ENCODE measurements around the gene MRPS12. TPM values are rescaled to one million over a fixed set of nuclear protein-coding genes. Genes with fewer than 3 reads are reported as not detected.

The MRPS12 gene
- total RNA-seq, 1 experiment from 2014 or later: 82.5 TPM

DNA sequence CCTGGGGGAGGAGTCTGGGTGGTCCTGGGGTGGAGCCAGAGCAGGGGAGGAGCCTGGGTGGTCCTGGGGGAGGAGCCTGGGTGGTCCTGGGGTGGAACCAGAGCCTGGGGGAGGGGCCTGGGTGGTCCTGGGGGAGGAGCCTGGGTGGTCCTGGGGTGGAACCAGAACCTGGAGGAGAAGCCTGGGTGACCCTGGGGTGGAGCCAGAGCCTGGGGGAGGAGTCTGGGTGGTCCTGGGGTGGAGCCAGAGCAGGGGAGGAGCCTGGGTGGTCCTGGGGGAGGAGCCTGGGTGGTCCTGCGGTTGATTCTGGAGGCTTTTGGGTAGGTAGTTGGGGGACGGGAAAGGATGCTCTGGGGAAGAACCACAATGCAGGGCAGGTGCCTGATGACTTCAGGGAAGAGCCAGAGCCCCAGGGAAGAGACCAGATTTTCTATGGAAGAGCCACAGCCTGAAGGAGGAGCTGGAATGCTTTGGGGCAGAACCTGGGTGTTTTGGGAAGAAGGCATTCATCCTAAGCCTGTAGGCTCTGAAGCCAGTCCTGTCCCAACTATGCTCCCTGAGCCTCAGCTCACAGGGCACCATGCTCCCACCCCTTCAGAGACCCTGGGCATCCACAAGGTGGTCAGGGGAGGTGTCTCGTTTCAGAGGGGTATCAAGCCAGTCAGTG is 15.0 kb downstream of the MRPS12 start:
- no peak for DNase-seq
- Histone ChIP-seq H3K27me3 (replicated peaks; ENCODE audit: control insufficient read depth, insufficient read depth, low read length) (no peaks in the 10 kb centered on the region), H3K9me3 (no peaks in the 10 kb centered on the region), H3K36me3 (ENCODE audit: control insufficient read depth, insufficient read depth, low read length) (peaks cover 5% of the 10 kb centered on the region), H3K4me1 (no peaks in the 10 kb centered on the region), H3K4me3 (ENCODE audit: low read depth, low read length) (no peak overlapping the region)
- POLR2A ChIA-PET: interaction anchor here (1.4 kb wide), 1 partner anchor 15 kb away, joined by 4 read pairs; the partner anchor contains the start of gene MRPS12
- Mint-ChIP-seq H3K27ac (ENCODE audit: unreplicated experiment) (no peak overlapping the region), H3K27me3 (ENCODE audit: insufficient read depth, unreplicated experiment) (no peaks in the 10 kb centered on the region), H3K4me1 (ENCODE audit: low read depth, unreplicated experiment) (no peaks in the 10 kb centered on the region), H3K4me3 (ENCODE audit: unreplicated experiment) (no peak overlapping the region), H3K9me3 (ENCODE audit: unreplicated experiment) (no peaks in the 10 kb centered on the region), H3K36me3 (ENCODE audit: insufficient read depth, unreplicated experiment) (peaks cover 44% of the 10 kb centered on the region)
- TF ChIP-seq, protein P1, sequence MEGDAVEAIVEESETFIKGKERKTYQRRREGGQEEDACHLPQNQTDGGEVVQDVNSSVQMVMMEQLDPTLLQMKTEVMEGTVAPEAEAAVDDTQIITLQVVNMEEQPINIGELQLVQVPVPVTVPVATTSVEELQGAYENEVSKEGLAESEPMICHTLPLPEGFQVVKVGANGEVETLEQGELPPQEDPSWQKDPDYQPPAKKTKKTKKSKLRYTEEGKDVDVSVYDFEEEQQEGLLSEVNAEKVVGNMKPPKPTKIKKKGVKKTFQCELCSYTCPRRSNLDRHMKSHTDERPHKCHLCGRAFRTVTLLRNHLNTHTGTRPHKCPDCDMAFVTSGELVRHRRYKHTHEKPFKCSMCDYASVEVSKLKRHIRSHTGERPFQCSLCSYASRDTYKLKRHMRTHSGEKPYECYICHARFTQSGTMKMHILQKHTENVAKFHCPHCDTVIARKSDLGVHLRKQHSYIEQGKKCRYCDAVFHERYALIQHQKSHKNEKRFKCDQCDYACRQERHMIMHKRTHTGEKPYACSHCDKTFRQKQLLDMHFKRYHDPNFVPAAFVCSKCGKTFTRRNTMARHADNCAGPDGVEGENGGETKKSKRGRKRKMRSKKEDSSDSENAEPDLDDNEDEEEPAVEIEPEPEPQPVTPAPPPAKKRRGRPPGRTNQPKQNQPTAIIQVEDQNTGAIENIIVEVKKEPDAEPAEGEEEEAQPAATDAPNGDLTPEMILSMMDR (IDR thresholded peaks at IDR 0.05; ENCODE audit: insufficient read depth in 1 of 2, low read depth in 1 of 2, low read length in 1 of 2, severe bottlenecking in 1 of 2, unreplicated experiment in 1 of 2): no peak
- intact Hi-C loops (cut with micrococcal nuclease; ENCODE audit: unreplicated experiment): no loop called here
- CTCF ChIA-PET: no interaction called here
- no TSS peak for BruUV-seq (replicated peaks)

DNA sequence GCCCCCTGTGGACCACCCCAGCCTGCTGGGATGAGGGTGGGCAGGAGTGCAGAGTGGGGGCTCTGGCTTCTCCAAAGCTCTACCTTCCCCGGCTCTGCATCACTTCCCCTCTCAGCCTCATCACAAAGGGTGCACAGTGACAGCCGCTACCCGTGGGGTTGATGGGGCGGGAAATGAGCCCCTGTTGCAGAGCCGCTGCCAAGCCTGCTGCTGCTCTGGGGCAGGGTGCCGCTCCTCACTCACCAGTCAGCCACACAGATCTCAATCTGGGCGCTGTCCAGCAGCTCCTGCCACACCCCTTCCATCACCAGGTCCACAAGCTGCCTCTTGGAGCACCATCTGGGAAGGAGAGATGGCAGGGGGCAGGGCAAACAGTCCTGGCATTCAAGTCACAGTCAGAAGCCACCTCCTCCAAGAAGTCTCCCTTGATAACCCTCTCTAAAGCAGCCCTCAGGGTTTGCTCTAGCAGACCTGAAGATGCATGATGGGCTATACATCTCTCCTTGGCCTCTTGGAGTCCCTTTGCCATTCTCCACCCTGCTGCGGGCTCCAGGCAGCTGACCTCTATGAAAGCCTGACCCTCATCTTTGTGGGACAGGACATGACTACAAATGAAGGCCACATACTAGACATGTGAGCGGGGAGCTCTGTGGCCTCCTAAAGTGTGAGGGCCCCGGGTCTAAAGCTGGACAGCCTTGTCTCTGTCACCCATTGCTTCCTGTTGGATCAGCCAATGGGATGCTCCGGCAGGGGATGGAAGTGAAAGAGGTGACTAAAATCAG is 15.7 kb downstream of the MRPS12 start:
- Histone ChIP-seq H3K36me3 (ENCODE audit: control insufficient read depth, insufficient read depth, low read length) (peaks cover 5% of the 10 kb centered on the region), H3K4me1 (no peaks in the 10 kb centered on the region), H3K27me3 (replicated peaks; ENCODE audit: control insufficient read depth, insufficient read depth, low read length) (no peaks in the 10 kb centered on the region), H3K9me3 (no peaks in the 10 kb centered on the region), H3K4me3 (ENCODE audit: low read depth, low read length) (no peak overlapping the region)
- POLR2A ChIA-PET: interaction anchor here (1.4 kb wide), 1 partner anchor 15 kb away, joined by 4 read pairs; the partner anchor contains the start of gene MRPS12
- DNase-seq: no peak
- BruUV-seq (replicated peaks): no TSS peak
- no peak overlapping the region for H3K4me3 Mint-ChIP-seq (ENCODE audit: unreplicated experiment)
- TF ChIP-seq, protein P1 (IDR thresholded peaks at IDR 0.05; ENCODE audit: insufficient read depth in 1 of 2, low read depth in 1 of 2, low read length in 1 of 2, severe bottlenecking in 1 of 2, unreplicated experiment in 1 of 2): no peak
- H3K9me3 Mint-ChIP-seq (ENCODE audit: unreplicated experiment): no peaks in the 10 kb centered on the region
- H3K27ac Mint-ChIP-seq (ENCODE audit: unreplicated experiment): peak overlapping the region; percentile 30
- H3K36me3 Mint-ChIP-seq (ENCODE audit: insufficient read depth, unreplicated experiment): peaks cover 47% of the 10 kb centered on the region
- H3K4me1 Mint-ChIP-seq (ENCODE audit: low read depth, unreplicated experiment): no peaks in the 10 kb centered on the region
- intact Hi-C loops (cut with micrococcal nuclease; ENCODE audit: unreplicated experiment): no loop called here
- CTCF ChIA-PET: no interaction called here
- no peaks in the 10 kb centered on the region for H3K27me3 Mint-ChIP-seq (ENCODE audit: insufficient read depth, unreplicated experiment)

DNA sequence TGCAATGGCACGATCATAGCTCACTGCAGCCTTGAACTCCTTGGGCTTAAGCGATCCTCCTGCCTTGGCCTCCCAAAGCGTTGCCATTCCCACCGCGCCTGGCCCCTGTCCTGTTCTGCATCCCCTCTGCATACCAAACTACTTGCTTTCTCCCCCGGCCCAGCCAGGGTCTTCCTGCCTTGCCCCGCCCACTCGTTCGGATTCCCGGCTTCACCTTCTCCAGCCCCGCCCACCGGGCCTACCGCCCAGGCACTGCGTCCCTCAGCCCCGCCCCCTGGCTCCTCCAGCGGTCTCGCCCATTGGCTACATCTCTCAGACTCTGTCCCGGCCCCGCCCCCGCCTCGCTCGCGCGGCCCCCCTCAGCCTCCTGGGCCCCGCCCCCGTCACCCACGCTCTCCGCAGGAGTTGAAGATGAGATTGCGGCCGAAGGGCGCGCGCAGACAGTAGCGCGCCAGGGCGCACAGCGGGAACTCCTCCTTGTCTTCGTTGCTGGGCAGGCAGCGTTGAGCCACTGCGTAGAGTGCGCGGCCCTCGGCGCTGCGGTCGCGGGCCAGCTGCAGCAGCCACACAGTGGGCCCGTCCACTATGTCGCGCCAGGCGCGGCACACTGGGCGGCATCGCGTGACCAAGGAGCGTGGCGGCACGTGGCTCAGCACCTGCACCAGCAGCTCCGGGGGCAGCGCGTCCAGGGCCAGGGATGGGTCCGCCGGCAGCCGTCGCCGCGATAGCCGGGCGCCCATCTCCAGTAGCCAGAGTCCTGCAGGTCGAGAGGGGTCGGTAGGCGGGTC is 19.0 kb downstream of the MRPS12 start:
- BruUV-seq (replicated peaks): no TSS peak
- Histone ChIP-seq H3K36me3 (ENCODE audit: control insufficient read depth, insufficient read depth, low read length) (peaks cover 4% of the 10 kb centered on the region), H3K4me1 (peaks cover 18% of the 10 kb centered on the region), H3K9me3 (no peaks in the 10 kb centered on the region), H3K27me3 (replicated peaks; ENCODE audit: control insufficient read depth, insufficient read depth, low read length) (no peaks in the 10 kb centered on the region), H3K4me3 (ENCODE audit: low read depth, low read length) (no peak overlapping the region)
- Mint-ChIP-seq H3K36me3 (ENCODE audit: insufficient read depth, unreplicated experiment) (peaks cover 44% of the 10 kb centered on the region), H3K4me3 (ENCODE audit: unreplicated experiment) (no peak overlapping the region), H3K9me3 (ENCODE audit: unreplicated experiment) (no peaks in the 10 kb centered on the region), H3K27ac (ENCODE audit: unreplicated experiment) (no peak overlapping the region), H3K4me1 (ENCODE audit: low read depth, unreplicated experiment) (peaks cover 19% of the 10 kb centered on the region), H3K27me3 (ENCODE audit: insufficient read depth, unreplicated experiment) (no peaks in the 10 kb centered on the region)
- DNase-seq: peak in 1 of 2 experiments; percentile 37
- TF ChIP-seq, protein P1 (IDR thresholded peaks at IDR 0.05; ENCODE audit: insufficient read depth in 1 of 2, low read depth in 1 of 2, low read length in 1 of 2, severe bottlenecking in 1 of 2, unreplicated experiment in 1 of 2): no peak
- intact Hi-C loops (cut with micrococcal nuclease; ENCODE audit: unreplicated experiment): no loop called here
- ChIA-PET CTCF (interaction anchor here (0.7 kb wide), 1 partner anchor 11 kb away, joined by 4 read pairs; no protein-coding TSS in a partner anchor), POLR2A (no interaction called here)

All from Caco-2 (cell line).